ENCODE data around the gene CDO1.

- TF ChIP-seq, protein P1, sequence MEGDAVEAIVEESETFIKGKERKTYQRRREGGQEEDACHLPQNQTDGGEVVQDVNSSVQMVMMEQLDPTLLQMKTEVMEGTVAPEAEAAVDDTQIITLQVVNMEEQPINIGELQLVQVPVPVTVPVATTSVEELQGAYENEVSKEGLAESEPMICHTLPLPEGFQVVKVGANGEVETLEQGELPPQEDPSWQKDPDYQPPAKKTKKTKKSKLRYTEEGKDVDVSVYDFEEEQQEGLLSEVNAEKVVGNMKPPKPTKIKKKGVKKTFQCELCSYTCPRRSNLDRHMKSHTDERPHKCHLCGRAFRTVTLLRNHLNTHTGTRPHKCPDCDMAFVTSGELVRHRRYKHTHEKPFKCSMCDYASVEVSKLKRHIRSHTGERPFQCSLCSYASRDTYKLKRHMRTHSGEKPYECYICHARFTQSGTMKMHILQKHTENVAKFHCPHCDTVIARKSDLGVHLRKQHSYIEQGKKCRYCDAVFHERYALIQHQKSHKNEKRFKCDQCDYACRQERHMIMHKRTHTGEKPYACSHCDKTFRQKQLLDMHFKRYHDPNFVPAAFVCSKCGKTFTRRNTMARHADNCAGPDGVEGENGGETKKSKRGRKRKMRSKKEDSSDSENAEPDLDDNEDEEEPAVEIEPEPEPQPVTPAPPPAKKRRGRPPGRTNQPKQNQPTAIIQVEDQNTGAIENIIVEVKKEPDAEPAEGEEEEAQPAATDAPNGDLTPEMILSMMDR (conservative IDR thresholded peaks at IDR 0.05; ENCODE audit: low read length) = no peak
- TF ChIP-seq EZH2phosphoT487 (IDR thresholded peaks at IDR 0.05; ENCODE audit: borderline replicate concordance, low read depth, low read length) = no peak
Observed at GRCh38 chr5:115758356-115758755, 58.1 kb downstream of the CDO1 start.

All from OCI-LY7 (cell line).